SK-N-MC (cell line): ENCODE measurements around the gene KIF19.

Experiments
- EZH2 ChIP-seq: fragments of 200-600 bp; sonication (generic); IDR thresholded peaks from one replicate; pipeline ENCODE4 v1.6.1; 2017; ENCODE audit warnings: antibody characterized with exemption
- FOXP2 ChIP-seq: optimal IDR thresholded peaks from 2 replicates; pipeline ENCODE3; 2011; ENCODE audit warnings: mild to moderate bottlenecking, moderate library complexity; ENCODE audit not compliant: insufficient read depth; ENCODE audit errors: extremely low read length, control extremely low read depth
- POLR2AphosphoS5 ChIP-seq: IDR thresholded peaks from 2 replicates; pipeline ENCODE4 v1.6.1; 2012; ENCODE audit warnings: mild to moderate bottlenecking, low read depth, low read length, borderline replicate concordance

- no peak for TF ChIP-seq POLR2AphosphoS5
- TF ChIP-seq EZH2, result no peak
- TF ChIP-seq FOXP2, result no peak
Measured at GRCh38 chr17:74324521-74324920, 1.5 kb upstream of the KIF19 start.
